ENCODE data around the gene FRAS1. TPM values are rescaled to one million over a fixed set of nuclear protein-coding genes. Genes with fewer than 3 reads are reported as not detected.

The FRAS1 gene
- total and polyA plus RNA-seq, 9 donors, result 0.16 to 5.3 (median 1.4) TPM

- H3K36me3 ChIP-seq, result no peaks in the 10 kb centered on the region
- no peak overlapping the region for H3K4me3 ChIP-seq
- no peaks in the 10 kb centered on the region for H3K9me3 ChIP-seq
- H3K27me3 ChIP-seq, result no peaks in the 10 kb centered on the region
- H3K27ac ChIP-seq, result no peak overlapping the region
- 29 to 64% (median 50%) methylated on average over 1 of the region's 1 CpG for WGBS, 3 donors
- TF ChIP-seq CTCF (IDR thresholded peaks at IDR 0.05) (no peak), EP300 (IDR thresholded peaks at IDR 0.05) (no peak), POLR2A (IDR thresholded peaks at IDR 0.05) (no peak)
- intact Hi-C loops (cut with DNase I), result no loop called here
- no peaks in the 10 kb centered on the region for H3K4me1 ChIP-seq (ENCODE audit: insufficient read depth)
- DNase-seq, result no peak
Measured at GRCh38 chr4:78332976-78333375, 275.9 kb downstream of the FRAS1 start.

DNA sequence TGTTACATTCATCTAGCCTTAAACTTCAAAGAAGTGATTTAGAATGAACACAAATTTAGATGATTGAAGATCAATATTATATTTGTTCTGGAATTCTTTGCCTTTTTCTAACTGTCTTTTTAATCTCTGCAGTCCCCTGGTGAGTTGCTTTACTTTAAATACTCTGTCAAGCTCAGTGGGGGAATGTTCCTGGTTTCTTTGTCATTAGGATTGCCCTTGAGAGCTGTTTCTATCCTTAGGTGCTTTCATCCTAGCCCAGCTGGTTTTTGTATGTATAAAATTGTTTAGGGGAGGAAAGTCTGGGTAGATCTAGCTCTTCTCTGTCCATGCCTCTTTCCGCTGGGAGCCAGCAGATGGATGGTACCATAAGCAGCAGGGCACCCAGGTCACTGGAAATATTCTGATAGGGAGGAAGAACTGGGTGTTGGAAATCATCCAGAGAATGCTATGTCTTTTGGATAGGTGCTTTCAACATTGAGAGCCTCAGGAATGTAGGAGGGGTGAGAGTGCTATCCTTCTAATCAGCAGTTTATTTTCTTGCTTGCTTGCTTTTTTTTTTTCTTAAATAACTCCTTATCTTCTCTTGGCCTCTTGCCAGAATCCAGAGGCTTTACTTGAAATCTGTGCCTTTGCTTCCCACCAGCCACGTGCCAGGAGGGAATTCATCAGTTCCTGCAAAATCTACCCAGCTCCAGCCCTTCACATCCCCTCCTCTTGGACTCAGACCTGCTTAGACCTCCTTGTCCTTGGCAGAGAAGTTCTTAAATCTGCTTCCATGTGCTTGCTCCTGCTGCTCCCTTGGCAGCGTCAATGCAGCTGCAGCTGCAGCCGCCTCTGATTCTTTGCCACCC lies 279.2 kb downstream of the FRAS1 start:
- H3K4me1 ChIP-seq (ENCODE audit: insufficient read depth), result no peaks in the 10 kb centered on the region
- 6 to 11% (median 8%) methylated on average over 4 of the region's 4 CpGs for WGBS, 3 donors
- no peak overlapping the region for H3K4me3 ChIP-seq
- no peaks in the 10 kb centered on the region for H3K27me3 ChIP-seq
- DNase-seq, result peak in 4 of 5 donors; percentile 15 to 42 (median 20)
- intact Hi-C loops (cut with DNase I), result no loop called here
- TF ChIP-seq CTCF (IDR thresholded peaks at IDR 0.05) (no peak), POLR2A (IDR thresholded peaks at IDR 0.05) (no peak), EP300 (IDR thresholded peaks at IDR 0.05) (no peak)
- no peaks in the 10 kb centered on the region for H3K36me3 ChIP-seq
- no peak overlapping the region for H3K27ac ChIP-seq
- no peaks in the 10 kb centered on the region for H3K9me3 ChIP-seq

DNA sequence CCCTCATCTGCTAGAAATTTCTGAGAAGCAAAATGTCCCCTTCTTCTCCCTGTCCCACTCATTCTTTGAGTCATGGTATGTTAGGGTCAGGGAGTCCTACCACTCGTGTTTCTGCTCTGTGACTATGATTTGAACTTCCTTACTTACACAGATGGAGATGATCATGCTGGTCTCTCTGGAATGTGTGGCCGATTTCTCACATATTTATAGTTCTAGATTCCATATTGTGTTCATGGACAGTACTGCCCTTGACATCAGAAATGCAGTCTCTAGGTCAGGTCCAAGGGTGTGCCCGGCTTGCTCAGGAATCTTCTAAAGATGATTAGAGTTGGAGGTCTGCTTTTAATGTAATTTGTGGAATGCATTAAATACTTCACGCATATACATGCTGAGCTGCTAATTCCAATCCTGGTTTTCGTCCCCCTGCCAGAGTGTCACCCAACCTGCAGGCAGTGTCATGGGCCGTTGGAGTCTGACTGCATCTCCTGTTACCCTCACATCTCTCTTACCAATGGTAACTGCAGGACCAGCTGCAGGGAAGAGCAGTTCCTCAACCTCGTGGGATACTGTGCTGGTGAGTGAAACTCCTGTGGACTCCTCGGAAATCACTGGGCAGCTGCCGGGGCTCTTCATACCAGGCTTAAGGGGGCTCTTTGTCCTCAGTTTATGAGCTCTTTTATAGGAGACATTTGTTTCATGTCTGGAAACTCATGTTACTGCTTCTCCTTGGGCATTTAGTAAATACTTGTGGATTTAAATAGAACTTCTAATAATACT lies 280.3 kb downstream of the FRAS1 start:
- no peak for DNase-seq
- Histone ChIP-seq H3K4me3 (no peak overlapping the region), H3K27ac (no peak overlapping the region), H3K4me1 (ENCODE audit: insufficient read depth) (no peaks in the 10 kb centered on the region), H3K36me3 (no peaks in the 10 kb centered on the region), H3K9me3 (no peaks in the 10 kb centered on the region), H3K27me3 (no peaks in the 10 kb centered on the region)
- intact Hi-C loops (cut with DNase I), result no loop called here
- no peak for TF ChIP-seq CTCF (IDR thresholded peaks at IDR 0.05)
- TF ChIP-seq EP300 (IDR thresholded peaks at IDR 0.05), result no peak
- no peak for TF ChIP-seq POLR2A (IDR thresholded peaks at IDR 0.05)
- 47 to 64% (median 60%) methylated on average over 9 of the region's 9 CpGs for WGBS, 3 donors

DNA sequence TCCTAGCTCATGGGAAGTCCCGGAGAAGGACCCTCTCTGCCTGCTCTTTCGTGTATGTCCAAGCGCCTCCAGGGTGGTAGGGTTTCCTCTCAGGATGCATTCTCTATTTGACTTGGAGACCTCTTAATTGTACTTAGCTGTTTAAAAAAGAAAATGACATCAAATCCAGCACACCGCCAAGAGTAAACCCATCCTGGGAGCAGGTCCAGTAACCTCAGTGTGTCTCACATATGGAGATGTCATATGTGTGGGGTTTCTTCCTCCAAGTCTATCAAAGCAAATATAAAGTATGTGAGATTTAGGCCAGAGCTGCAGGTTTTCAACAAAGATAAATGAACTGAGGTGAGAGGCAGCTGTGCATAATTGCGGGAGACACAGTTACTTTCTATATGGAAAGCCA lies 285.0 kb downstream of the FRAS1 start:
- no peak overlapping the region for H3K4me3 ChIP-seq
- H3K4me1 ChIP-seq (ENCODE audit: insufficient read depth), result no peaks in the 10 kb centered on the region
- H3K36me3 ChIP-seq, result no peaks in the 10 kb centered on the region
- H3K9me3 ChIP-seq, result no peaks in the 10 kb centered on the region
- 89 to 92% (median 91%) methylated on average over 5 of the region's 5 CpGs for WGBS, 3 donors
- no peaks in the 10 kb centered on the region for H3K27me3 ChIP-seq
- DNase-seq, result no peak
- TF ChIP-seq EP300 (IDR thresholded peaks at IDR 0.05), result no peak
- TF ChIP-seq POLR2A (IDR thresholded peaks at IDR 0.05), result no peak
- no peak for TF ChIP-seq CTCF (IDR thresholded peaks at IDR 0.05)
- H3K27ac ChIP-seq, result no peak overlapping the region
- intact Hi-C loops (cut with DNase I), result no loop called here

All from ovary (tissue), 9 donors.